Loucy (cell line): ENCODE results near the gene CASP7.

Experiments
- CTCF ChIP-seq: fragments of 200-600 bp; sonication (generic); conservative IDR thresholded peaks from 2 replicates; pipeline ENCODE4 v1.5.1; 2014; ENCODE audit warnings: mild to moderate bottlenecking, antibody characterized with exemption, low read length
- EZH2phosphoT487 ChIP-seq: fragments of 200-600 bp; IDR thresholded peaks from 2 replicates; pipeline ENCODE4 v1.6.1; 2018; ENCODE audit warnings: antibody characterized with exemption, mild to moderate bottlenecking, moderate library complexity, borderline replicate concordance

- TF ChIP-seq CTCF (no peak), EZH2phosphoT487 (no peak)
Measured at GRCh38 chr10:113646336-113647201, 33.1 kb upstream of the CASP7 start.
